ENCODE results near the gene NDUFS4. TPM values are rescaled to one million over a fixed set of nuclear protein-coding genes. Genes with fewer than 3 reads are reported as not detected.

Gene NDUFS4
- total and polyA plus RNA-seq, 9 of the 15 experiments (the other 6 are each of a cell fraction or from before 2014, with no cell fraction given): 68.7 to 313 (median 113) TPM

DNA sequence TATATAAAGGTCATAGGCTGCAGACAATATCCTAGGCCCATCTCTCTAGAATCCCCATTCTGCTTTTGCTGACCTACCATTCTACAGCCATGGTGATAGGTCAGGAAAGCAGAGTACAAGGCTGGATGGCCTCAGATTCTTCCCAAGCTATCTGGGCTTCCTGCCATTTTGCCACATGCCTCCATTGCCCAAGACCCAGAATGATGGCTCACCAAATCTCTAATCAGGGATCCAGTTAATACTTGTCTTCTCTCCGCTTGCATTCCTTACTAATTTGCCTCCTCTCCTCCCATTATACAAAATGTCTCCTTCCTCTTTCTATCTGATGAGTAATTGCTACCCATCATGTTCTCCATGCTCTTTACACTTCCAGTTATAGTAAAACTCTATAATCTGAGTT lies 22.7 kb upstream of the NDUFS4 start:
- Histone ChIP-seq H2AFZ (ENCODE audit: low read depth, low read length) (no peak overlapping the region), H3K36me3 (ENCODE audit: control insufficient read depth, insufficient read depth, low read length) (no peaks in the 10 kb centered on the region), H3K27me3 (ENCODE audit: control insufficient read depth in 2 of 2, insufficient read depth in 2 of 2, low read length in 2 of 2) (no peaks in the 10 kb centered on the region), H3K79me2 (ENCODE audit: control insufficient read depth, insufficient read depth, low read length) (no peaks in the 10 kb centered on the region), H3K9ac (ENCODE audit: insufficient read depth in 1 of 2, low read depth in 2 of 2, low read length in 2 of 2) (no peak overlapping the region), H3K4me3 (no peak overlapping the region), H3K27ac (ENCODE audit: extremely low read depth, low read depth, low read length) (no peak overlapping the region), H3K4me2 (ENCODE audit: insufficient read depth, low read length) (no peak overlapping the region), H3K4me1 (replicated peaks in 1 of 2; ENCODE audit: control insufficient read depth in 2 of 2, insufficient read depth in 2 of 2, low read length in 2 of 2) (no peaks in the 10 kb centered on the region), H4K20me1 (replicated peaks; ENCODE audit: control insufficient read depth, insufficient read depth, low read length) (no peaks in the 10 kb centered on the region), H3K9me3 (replicated peaks; ENCODE audit: control insufficient read depth, insufficient read depth, low read depth, low read length) (no peaks in the 10 kb centered on the region), H3K9me1 (ENCODE audit: control insufficient read depth, insufficient read depth, low read length) (no peaks in the 10 kb centered on the region)
- FAIRE-seq: no peak
- intact Hi-C loops (cut with micrococcal nuclease): no loop called here
- ChIA-PET CTCF (ENCODE audit: low intra/inter-chr PET ratio) (no interaction called here), POLR2A (interaction anchor here (1.6 to 1.7 kb wide), 2 partner anchors 9 to 15 kb away, joined by 3 to 6 read pairs; no protein-coding TSS in a partner anchor)
- no peak for ATAC-seq
- WGBS (ENCODE audit: insufficient coverage, low coverage, missing lambda C conversion rate): 22% methylated on average over 1 of the region's 1 CpG
- no TSS peak for BruUV-seq (replicated peaks)
- DNase-seq (ENCODE audit: extremely low read depth in 1 of 4, low spot score in 3 of 4): no peak
- in situ Hi-C loops (cut with MboI): no loop called here
- TF ChIP-seq, protein P1, sequence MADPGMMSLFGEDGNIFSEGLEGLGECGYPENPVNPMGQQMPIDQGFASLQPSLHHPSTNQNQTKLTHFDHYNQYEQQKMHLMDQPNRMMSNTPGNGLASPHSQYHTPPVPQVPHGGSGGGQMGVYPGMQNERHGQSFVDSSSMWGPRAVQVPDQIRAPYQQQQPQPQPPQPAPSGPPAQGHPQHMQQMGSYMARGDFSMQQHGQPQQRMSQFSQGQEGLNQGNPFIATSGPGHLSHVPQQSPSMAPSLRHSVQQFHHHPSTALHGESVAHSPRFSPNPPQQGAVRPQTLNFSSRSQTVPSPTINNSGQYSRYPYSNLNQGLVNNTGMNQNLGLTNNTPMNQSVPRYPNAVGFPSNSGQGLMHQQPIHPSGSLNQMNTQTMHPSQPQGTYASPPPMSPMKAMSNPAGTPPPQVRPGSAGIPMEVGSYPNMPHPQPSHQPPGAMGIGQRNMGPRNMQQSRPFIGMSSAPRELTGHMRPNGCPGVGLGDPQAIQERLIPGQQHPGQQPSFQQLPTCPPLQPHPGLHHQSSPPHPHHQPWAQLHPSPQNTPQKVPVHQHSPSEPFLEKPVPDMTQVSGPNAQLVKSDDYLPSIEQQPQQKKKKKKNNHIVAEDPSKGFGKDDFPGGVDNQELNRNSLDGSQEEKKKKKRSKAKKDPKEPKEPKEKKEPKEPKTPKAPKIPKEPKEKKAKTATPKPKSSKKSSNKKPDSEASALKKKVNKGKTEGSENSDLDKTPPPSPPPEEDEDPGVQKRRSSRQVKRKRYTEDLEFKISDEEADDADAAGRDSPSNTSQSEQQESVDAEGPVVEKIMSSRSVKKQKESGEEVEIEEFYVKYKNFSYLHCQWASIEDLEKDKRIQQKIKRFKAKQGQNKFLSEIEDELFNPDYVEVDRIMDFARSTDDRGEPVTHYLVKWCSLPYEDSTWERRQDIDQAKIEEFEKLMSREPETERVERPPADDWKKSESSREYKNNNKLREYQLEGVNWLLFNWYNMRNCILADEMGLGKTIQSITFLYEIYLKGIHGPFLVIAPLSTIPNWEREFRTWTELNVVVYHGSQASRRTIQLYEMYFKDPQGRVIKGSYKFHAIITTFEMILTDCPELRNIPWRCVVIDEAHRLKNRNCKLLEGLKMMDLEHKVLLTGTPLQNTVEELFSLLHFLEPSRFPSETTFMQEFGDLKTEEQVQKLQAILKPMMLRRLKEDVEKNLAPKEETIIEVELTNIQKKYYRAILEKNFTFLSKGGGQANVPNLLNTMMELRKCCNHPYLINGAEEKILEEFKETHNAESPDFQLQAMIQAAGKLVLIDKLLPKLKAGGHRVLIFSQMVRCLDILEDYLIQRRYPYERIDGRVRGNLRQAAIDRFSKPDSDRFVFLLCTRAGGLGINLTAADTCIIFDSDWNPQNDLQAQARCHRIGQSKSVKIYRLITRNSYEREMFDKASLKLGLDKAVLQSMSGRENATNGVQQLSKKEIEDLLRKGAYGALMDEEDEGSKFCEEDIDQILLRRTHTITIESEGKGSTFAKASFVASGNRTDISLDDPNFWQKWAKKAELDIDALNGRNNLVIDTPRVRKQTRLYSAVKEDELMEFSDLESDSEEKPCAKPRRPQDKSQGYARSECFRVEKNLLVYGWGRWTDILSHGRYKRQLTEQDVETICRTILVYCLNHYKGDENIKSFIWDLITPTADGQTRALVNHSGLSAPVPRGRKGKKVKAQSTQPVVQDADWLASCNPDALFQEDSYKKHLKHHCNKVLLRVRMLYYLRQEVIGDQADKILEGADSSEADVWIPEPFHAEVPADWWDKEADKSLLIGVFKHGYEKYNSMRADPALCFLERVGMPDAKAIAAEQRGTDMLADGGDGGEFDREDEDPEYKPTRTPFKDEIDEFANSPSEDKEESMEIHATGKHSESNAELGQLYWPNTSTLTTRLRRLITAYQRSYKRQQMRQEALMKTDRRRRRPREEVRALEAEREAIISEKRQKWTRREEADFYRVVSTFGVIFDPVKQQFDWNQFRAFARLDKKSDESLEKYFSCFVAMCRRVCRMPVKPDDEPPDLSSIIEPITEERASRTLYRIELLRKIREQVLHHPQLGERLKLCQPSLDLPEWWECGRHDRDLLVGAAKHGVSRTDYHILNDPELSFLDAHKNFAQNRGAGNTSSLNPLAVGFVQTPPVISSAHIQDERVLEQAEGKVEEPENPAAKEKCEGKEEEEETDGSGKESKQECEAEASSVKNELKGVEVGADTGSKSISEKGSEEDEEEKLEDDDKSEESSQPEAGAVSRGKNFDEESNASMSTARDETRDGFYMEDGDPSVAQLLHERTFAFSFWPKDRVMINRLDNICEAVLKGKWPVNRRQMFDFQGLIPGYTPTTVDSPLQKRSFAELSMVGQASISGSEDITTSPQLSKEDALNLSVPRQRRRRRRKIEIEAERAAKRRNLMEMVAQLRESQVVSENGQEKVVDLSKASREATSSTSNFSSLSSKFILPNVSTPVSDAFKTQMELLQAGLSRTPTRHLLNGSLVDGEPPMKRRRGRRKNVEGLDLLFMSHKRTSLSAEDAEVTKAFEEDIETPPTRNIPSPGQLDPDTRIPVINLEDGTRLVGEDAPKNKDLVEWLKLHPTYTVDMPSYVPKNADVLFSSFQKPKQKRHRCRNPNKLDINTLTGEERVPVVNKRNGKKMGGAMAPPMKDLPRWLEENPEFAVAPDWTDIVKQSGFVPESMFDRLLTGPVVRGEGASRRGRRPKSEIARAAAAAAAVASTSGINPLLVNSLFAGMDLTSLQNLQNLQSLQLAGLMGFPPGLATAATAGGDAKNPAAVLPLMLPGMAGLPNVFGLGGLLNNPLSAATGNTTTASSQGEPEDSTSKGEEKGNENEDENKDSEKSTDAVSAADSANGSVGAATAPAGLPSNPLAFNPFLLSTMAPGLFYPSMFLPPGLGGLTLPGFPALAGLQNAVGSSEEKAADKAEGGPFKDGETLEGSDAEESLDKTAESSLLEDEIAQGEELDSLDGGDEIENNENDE (IDR thresholded peaks at IDR 0.05; ENCODE audit: low read depth, low read length): no peak
- TF ChIP-seq KAT7 (CRISPR knock-in tag; IDR thresholded peaks at IDR 0.05; ENCODE audit: borderline replicate concordance) (no peak), SIX5 (IDR thresholded peaks at IDR 0.05; ENCODE audit: borderline replicate concordance in 1 of 2, insufficient read depth in 1 of 2, low read depth in 1 of 2, low read length in 2 of 2) (no peak), ZNF24 (IDR thresholded peaks at IDR 0.05) (no peak), MIER1 (IDR thresholded peaks at IDR 0.05; ENCODE audit: low read depth) (no peak), ZNF316 (IDR thresholded peaks at IDR 0.05) (no peak), RAD21 (CRISPR knock-in tag; conservative IDR thresholded peaks at IDR 0.05 in 1 of 2, IDR thresholded peaks at IDR 0.05 in 1 of 2) (no peak), ZNF644 (tag; IDR thresholded peaks at IDR 0.05; ENCODE audit: low read depth) (no peak)
- TF ChIP-seq, protein P2, sequence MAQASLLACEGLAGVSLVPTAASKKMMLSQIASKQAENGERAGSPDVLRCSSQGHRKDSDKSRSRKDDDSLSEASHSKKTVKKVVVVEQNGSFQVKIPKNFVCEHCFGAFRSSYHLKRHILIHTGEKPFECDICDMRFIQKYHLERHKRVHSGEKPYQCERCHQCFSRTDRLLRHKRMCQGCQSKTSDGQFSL (CRISPR knock-in tag; IDR thresholded peaks at IDR 0.05): no peak
- TF ChIP-seq, protein P2 (tag; IDR thresholded peaks at IDR 0.05): no peak
